GM23248 (cell line): ENCODE measurements around the gene POMGNT2.

Experiments
- EZH2 ChIP-seq: fragments of 200-600 bp; sonication (generic); IDR thresholded peaks from 2 replicates; pipeline ENCODE4 v1.6.1; 2018; ENCODE audit warnings: antibody characterized with exemption, mild to moderate bottlenecking; ENCODE audit not compliant: insufficient read depth, poor library complexity, severe bottlenecking
- EZH2phosphoT487 ChIP-seq: fragments of 200-600 bp; sonication (generic); IDR thresholded peaks from 2 replicates; pipeline ENCODE4 v1.6.1; 2018; ENCODE audit warnings: antibody characterized with exemption, moderate library complexity, mild to moderate bottlenecking, low read depth; ENCODE audit not compliant: insufficient read depth

GRCh38 chr3:43034200-43034599 is 71.7 kb downstream of the POMGNT2 start:
- TF ChIP-seq EZH2 (no peak), EZH2phosphoT487 (no peak)
